MM.1S (cell line): ENCODE results near the gene CNNM3.

Experiments used
- CTCF ChIP-seq: fragments of 300-600 bp; sonication (generic); IDR thresholded peaks from 2 replicates; pipeline ENCODE4 v1.5.1; 2016; ENCODE audit warnings: antibody characterized with exemption, low read length, mixed read lengths
- EZH2 ChIP-seq: fragments of 300-600 bp; sonication (generic); optimal IDR thresholded peaks from 2 replicates; pipeline ENCODE3; 2017; ENCODE audit warnings: low read depth, mild to moderate bottlenecking, antibody characterized with exemption, low read length, mixed read lengths
- EZH2phosphoT487 ChIP-seq: fragments of 300-600 bp; sonication (generic); IDR thresholded peaks from 2 replicates; pipeline ENCODE4 v1.6.1; 2018; ENCODE audit warnings: antibody characterized with exemption, low read length

GRCh38 chr2:96828874-96829273 is 12.8 kb downstream of the CNNM3 start:
- TF ChIP-seq CTCF, result no peak
- no peak for TF ChIP-seq EZH2
- TF ChIP-seq EZH2phosphoT487, result no peak
